Posterior vena cava (tissue), 2 donors: ENCODE results near the gene WNT5A. TPM values are rescaled to one million over a fixed set of nuclear protein-coding genes. Genes with fewer than 3 reads are reported as not detected.
"Not testable (repeated sequence)": the region's sequence is repeated elsewhere in the genome, so short reads cannot be mapped to it uniquely, and the experiment has no call there.

ENCODE experiments used
- DNase-seq: peaks from one replicate; pipeline ENCODE4 v3.0.0-alpha.2; 2020; ENCODE audit warnings: low spot score
- intact Hi-C, 2 donors: fragments of 100-400 bp; cut with DNase I; formaldehyde crosslinking; loops; one replicate each; pipeline versions ENCODE4 v1.14.1 to v1.14.2; 2022 to 2023
- total RNA-seq, 2 donors: library from RNA; stranded (reverse); fragmentation: NEBNext Ultra II Directional; extraction: Animal tissue kit (Norgen Biotek cat#: 25700); gene quantifications; one replicate each; pipeline ENCODE4 v1.2.1, GENCODE V29; 2021
- donor health status: DM: yes; HTN: yes; CAD: no.
- donor health status: DM: yes; HTN: yes; CAD: no.

Gene WNT5A
- total RNA-seq, 2 donors from 2014 or later: 2.2 to 6.7 TPM

- DNase-seq: no peak
- intact Hi-C loops: no loop called here
Measured at GRCh38 chr3:55511895-55512570, 24.9 kb upstream of the WNT5A start.

GRCh38 chr3:55508335-55508734, 21.2 kb upstream of the WNT5A start:
- no peak for DNase-seq
- intact Hi-C loops: no loop called here

- intact Hi-C loops: no loop called here
Measured at GRCh38 chr3:55507808-55508207, 20.7 kb upstream of the WNT5A start.

GRCh38 chr3:55505776-55506175, 18.7 kb upstream of the WNT5A start:
- DNase-seq: no peak
- intact Hi-C loops: no loop called here

More at GRCh38 chr3:55507808-55508207, 20.7 kb upstream of the WNT5A start:
- no peak for DNase-seq

GRCh38 chr3:55505102-55505501, 18.0 kb upstream of the WNT5A start:
- intact Hi-C loops, DNase-seq: not testable (repeated sequence)

GRCh38 chr3:55501905-55502304, 14.8 kb upstream of the WNT5A start:
- intact Hi-C loops: no loop called here
- DNase-seq: no peak

- no peak for DNase-seq
- intact Hi-C loops: no loop called here
Measured at GRCh38 chr3:55500555-55501330, 13.6 kb upstream of the WNT5A start.

GRCh38 chr3:55498520-55498919, 11.4 kb upstream of the WNT5A start:
- DNase-seq: no peak
- intact Hi-C loops: no loop called here

- intact Hi-C loops: no loop called here
- no peak for DNase-seq
Measured at GRCh38 chr3:55497250-55497649, 10.1 kb upstream of the WNT5A start.

GRCh38 chr3:55494976-55495375, 7.9 kb upstream of the WNT5A start:
- no peak for DNase-seq
- intact Hi-C loops: no loop called here

GRCh38 chr3:55492976-55493375, 5.9 kb upstream of the WNT5A start:
- DNase-seq: no peak
- intact Hi-C loops: no loop called here

- intact Hi-C loops: no loop called here
- no peak for DNase-seq
Measured at GRCh38 chr3:55491296-55491816, 4.2 kb upstream of the WNT5A start.

- intact Hi-C loops: no loop called here
- DNase-seq: no peak
Measured at GRCh38 chr3:55490276-55490913, 3.3 kb upstream of the WNT5A start.

- intact Hi-C loops: loop anchor here (10.0 kb wide), 3 partner anchors 245 to 635 kb away; no protein-coding TSS in a partner anchor
- DNase-seq: no peak
Measured at GRCh38 chr3:55489798-55490132, 2.7 kb upstream of the WNT5A start.

GRCh38 chr3:55488398-55489055, 1.4 kb upstream of the WNT5A start:
- no peak for DNase-seq
- intact Hi-C loops: loop anchor here (10.0 kb wide), 3 partner anchors 246 to 634 kb away; no protein-coding TSS in a partner anchor

GRCh38 chr3:55487381-55488241, 505 bp upstream of the WNT5A start:
- DNase-seq: no peak
- intact Hi-C loops: loop anchor here (10.0 kb wide), 3 partner anchors 247 to 633 kb away; no protein-coding TSS in a partner anchor

GRCh38 chr3:55486101-55486856, 827 bp downstream of the WNT5A start:
- intact Hi-C loops: loop anchor here (10.0 kb wide), 3 partner anchors 249 to 631 kb away; no protein-coding TSS in a partner anchor
- peak; percentile 84 for DNase-seq
